ENCODE data around the gene TENM3. TPM values are rescaled to one million over a fixed set of nuclear protein-coding genes. Genes with fewer than 3 reads are reported as not detected.

Gene TENM3
- total RNA-seq, 2 donors from 2014 or later: not detected

DNA sequence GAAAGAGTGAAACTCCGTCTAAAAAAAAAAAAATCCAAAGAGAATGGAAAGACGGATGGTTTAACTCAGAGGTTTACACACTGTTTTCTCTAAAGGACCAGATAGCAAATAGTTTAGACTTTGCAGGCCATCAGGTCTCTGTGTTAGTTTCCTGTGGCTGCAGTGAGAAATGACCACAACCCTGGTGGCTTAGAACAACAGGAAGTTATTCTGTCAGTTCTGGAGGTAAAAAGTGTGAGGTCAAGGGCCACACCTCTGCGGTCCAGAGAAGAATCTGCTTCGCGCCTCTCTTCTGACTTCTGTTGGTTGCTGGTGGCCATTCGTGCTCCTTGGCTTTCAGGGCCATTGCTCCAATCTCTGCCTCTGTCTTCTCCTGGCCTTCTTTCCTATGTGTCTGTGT is 76.9 kb downstream of the TENM3 start:
- Mint-ChIP-seq H3K27ac (no peak overlapping the region), H3K4me3 (no peak overlapping the region), H3K4me1 (no peaks in the 10 kb centered on the region), H3K36me3 (ENCODE audit: low read depth) (no peaks in the 10 kb centered on the region), H3K27me3 (no peaks in the 10 kb centered on the region)
- ATAC-seq (no peak), DNase-seq (no peak)
- no peaks in the 10 kb centered on the region for H3K9me3 ChIP-seq (ENCODE audit: control insufficient read depth, low read length, poor library complexity, severe bottlenecking)

DNA sequence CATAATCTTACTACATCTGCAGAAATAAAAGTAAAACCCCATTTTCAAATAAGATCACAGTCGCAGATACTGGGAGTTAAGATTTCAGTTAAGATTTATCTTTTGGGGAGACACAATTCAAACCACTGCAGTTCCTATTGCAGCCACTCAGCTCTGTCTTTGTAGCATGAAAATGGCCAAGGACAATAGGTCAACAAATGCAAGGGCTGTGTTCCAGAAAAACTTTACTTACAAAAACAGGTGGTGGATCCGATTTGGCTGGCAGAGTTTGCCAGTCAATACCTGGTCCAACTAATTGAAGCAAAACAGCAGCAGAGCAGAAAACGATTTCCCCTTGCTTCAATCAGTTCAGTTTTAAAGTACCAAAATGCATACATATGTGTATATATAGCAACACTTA is 77.4 kb downstream of the TENM3 start:
- no peaks in the 10 kb centered on the region for H3K9me3 ChIP-seq (ENCODE audit: control insufficient read depth, low read length, poor library complexity, severe bottlenecking)
- Mint-ChIP-seq H3K4me3 (no peak overlapping the region), H3K4me1 (no peaks in the 10 kb centered on the region), H3K27me3 (no peaks in the 10 kb centered on the region), H3K36me3 (ENCODE audit: low read depth) (no peaks in the 10 kb centered on the region), H3K27ac (no peak overlapping the region)
- DNase-seq (no peak), ATAC-seq (no peak)

- H3K4me1 Mint-ChIP-seq: no peaks in the 10 kb centered on the region
- peaks cover 6% of the 10 kb centered on the region for H3K27me3 Mint-ChIP-seq
- ATAC-seq (no peak), DNase-seq (no peak)
- no peaks in the 10 kb centered on the region for H3K36me3 Mint-ChIP-seq (ENCODE audit: low read depth)
- no peak overlapping the region for H3K4me3 Mint-ChIP-seq
- H3K9me3 ChIP-seq (ENCODE audit: control insufficient read depth, low read length, poor library complexity, severe bottlenecking): no peaks in the 10 kb centered on the region
- no peak overlapping the region for H3K27ac Mint-ChIP-seq
Measured at GRCh38 chr4:182324282-182324681, 81.1 kb downstream of the TENM3 start.

DNA sequence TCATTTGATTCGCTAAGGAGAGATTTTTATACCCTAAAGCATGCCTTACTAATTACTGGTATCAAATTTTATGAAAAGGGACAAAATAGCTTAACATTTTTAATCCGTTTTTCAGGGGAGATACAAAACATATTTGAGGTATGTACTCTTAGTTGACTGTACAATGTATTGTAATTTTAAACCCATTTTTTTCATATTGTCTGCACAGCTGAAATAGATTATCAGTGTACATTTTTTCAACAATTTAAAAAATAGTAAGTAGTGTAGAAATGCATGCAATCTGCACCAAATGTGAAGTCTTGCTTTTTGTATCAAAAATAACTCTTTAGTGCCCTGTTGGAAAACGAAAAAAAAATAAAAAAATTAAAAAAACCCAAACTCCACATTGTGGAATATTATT is 82.2 kb downstream of the TENM3 start:
- DNase-seq (no peak), ATAC-seq (no peak)
- H3K36me3 Mint-ChIP-seq (ENCODE audit: low read depth): no peaks in the 10 kb centered on the region
- H3K4me3 Mint-ChIP-seq: no peak overlapping the region
- H3K27me3 Mint-ChIP-seq: peaks cover 6% of the 10 kb centered on the region
- no peaks in the 10 kb centered on the region for H3K4me1 Mint-ChIP-seq
- H3K9me3 ChIP-seq (ENCODE audit: control insufficient read depth, low read length, poor library complexity, severe bottlenecking): no peaks in the 10 kb centered on the region
- no peak overlapping the region for H3K27ac Mint-ChIP-seq

DNA sequence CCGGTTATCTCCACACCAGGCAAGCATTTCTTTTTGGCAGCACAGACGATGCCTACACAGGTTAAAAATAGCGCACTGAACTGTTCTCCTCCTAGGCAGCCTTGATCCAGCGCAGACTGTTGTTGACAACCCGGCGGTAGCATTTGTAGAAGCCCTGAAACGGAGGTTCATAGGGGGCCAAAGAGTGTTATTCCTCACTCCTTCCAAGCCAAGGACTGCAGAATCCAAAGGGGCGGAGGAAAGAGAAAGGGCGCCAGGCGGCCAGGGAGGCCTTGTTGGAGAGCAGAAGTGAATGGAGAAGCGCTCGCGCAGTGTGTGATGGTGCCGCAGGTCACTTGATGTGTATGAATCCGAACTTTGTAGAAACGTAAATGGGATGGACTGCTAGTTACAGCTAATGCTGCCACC is 82.7 kb downstream of the TENM3 start:
- Mint-ChIP-seq H3K36me3 (ENCODE audit: low read depth) (no peaks in the 10 kb centered on the region), H3K4me3 (no peak overlapping the region), H3K27ac (no peak overlapping the region), H3K4me1 (no peaks in the 10 kb centered on the region), H3K27me3 (peaks cover 6% of the 10 kb centered on the region)
- H3K9me3 ChIP-seq (ENCODE audit: control insufficient read depth, low read length, poor library complexity, severe bottlenecking): no peaks in the 10 kb centered on the region
- ATAC-seq (no peak), DNase-seq (no peak)

DNA sequence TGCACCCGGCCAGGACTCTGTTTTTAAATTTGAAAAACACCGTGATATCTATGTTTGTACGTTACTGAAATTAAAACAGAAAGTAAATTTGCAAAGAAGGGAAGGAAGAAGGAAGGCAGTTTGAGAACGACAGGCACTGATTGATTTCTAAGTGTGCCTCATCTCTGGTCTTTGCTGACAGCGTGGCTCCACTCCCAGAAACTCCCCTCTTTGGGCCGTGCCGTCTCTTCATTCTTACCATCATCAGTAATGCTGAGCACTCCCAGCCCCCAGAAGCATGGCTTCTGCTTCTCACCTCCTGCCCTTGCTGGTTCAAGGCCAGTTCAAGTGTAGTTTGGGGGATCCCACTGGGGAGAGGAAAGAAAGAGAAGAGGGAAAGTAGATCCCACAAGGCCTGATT is 85.3 kb downstream of the TENM3 start:
- H3K27ac Mint-ChIP-seq: no peak overlapping the region

GRCh38 chr4:182337366-182337765 is 94.2 kb downstream of the TENM3 start:
- H3K27me3 Mint-ChIP-seq: no peaks in the 10 kb centered on the region
- no peak overlapping the region for H3K4me3 Mint-ChIP-seq
- no peak overlapping the region for H3K27ac Mint-ChIP-seq
- DNase-seq (no peak), ATAC-seq (no peak)
- no peaks in the 10 kb centered on the region for H3K9me3 ChIP-seq (ENCODE audit: control insufficient read depth, low read length, poor library complexity, severe bottlenecking)
- H3K36me3 Mint-ChIP-seq (ENCODE audit: low read depth): no peaks in the 10 kb centered on the region
- no peaks in the 10 kb centered on the region for H3K4me1 Mint-ChIP-seq

More for the DNA sequence above, 85.3 kb downstream of the TENM3 start:
- ATAC-seq: no peak
- no peak for DNase-seq
- Mint-ChIP-seq H3K36me3 (ENCODE audit: low read depth) (no peaks in the 10 kb centered on the region), H3K4me3 (no peak overlapping the region), H3K27me3 (peaks cover 6% of the 10 kb centered on the region), H3K4me1 (no peaks in the 10 kb centered on the region)
- H3K9me3 ChIP-seq (ENCODE audit: control insufficient read depth, low read length, poor library complexity, severe bottlenecking): no peaks in the 10 kb centered on the region

DNA sequence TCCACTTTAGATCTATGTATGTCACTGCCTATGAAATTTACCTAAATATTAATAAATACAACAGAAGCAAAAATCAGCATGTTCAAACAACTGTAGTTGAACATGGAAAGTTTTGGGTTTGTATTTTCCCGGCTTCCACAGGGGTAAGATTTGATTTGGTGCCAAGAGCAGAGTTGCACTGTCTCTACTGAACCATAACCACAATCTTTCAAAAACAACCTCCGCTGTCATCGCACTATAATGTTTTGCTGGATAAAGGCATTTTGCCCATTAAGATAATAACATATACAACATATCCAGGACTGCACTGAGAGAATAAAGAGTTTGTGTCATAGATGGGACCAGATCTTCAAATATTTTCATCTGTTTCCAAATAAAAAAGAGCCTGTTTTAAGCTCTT is 94.9 kb downstream of the TENM3 start:
- DNase-seq (no peak), ATAC-seq (no peak)
- H3K9me3 ChIP-seq (ENCODE audit: control insufficient read depth, low read length, poor library complexity, severe bottlenecking): no peaks in the 10 kb centered on the region
- Mint-ChIP-seq H3K27me3 (peaks cover 2% of the 10 kb centered on the region), H3K36me3 (ENCODE audit: low read depth) (no peaks in the 10 kb centered on the region), H3K4me1 (no peaks in the 10 kb centered on the region), H3K4me3 (no peak overlapping the region), H3K27ac (no peak overlapping the region)

GRCh38 chr4:182338746-182339145 is 95.5 kb downstream of the TENM3 start:
- DNase-seq (no peak), ATAC-seq (no peak)
- Mint-ChIP-seq H3K36me3 (ENCODE audit: low read depth) (no peaks in the 10 kb centered on the region), H3K4me1 (no peaks in the 10 kb centered on the region), H3K4me3 (no peak overlapping the region), H3K27ac (no peak overlapping the region), H3K27me3 (peaks cover 6% of the 10 kb centered on the region)
- no peaks in the 10 kb centered on the region for H3K9me3 ChIP-seq (ENCODE audit: control insufficient read depth, low read length, poor library complexity, severe bottlenecking)

DNA sequence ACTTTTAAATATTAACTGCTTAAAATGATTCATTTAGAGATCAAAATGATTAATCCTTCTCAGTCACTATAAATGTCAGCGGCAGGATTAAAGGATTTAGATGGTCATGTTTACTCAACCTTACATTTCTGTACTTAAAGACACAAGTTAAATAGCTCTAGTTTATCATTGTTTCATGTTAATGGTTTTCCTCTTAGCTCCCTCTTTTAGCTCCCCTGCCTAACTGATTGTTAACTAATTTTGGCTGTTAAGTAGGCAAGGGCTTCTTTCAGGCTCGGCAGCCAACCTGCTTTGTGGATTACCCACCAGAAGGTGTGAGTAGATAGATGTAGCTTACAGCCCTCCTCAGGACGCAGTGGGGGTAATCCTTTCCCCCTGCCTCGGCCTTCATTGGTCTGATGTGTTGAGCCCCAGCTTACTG is 96.0 kb downstream of the TENM3 start:
- Mint-ChIP-seq H3K4me1 (no peaks in the 10 kb centered on the region), H3K27me3 (peaks cover 6% of the 10 kb centered on the region), H3K36me3 (ENCODE audit: low read depth) (no peaks in the 10 kb centered on the region), H3K27ac (no peak overlapping the region), H3K4me3 (no peak overlapping the region)
- no peak for ATAC-seq
- no peaks in the 10 kb centered on the region for H3K9me3 ChIP-seq (ENCODE audit: control insufficient read depth, low read length, poor library complexity, severe bottlenecking)
- no peak for DNase-seq

DNA sequence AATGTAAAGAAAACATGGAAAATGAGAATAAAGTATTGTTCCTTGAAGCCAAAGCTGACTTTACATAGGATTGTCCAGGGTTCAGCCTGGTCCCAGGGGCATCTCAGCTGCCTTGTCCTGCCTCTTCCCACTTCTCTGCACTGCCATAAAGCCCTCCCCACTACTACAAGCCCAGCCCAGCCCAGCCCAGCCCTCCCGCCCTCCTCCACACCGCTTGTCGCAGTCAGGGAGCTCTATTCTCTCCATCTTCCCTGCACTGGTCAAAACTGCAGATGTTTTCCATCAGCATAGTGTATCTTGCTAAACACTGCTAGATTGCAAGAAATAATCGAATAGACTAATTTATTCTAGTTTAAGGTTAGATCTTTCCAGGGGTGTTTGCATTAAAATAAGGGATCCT is 100.3 kb downstream of the TENM3 start:
- Mint-ChIP-seq H3K27me3 (peaks cover 12% of the 10 kb centered on the region), H3K36me3 (ENCODE audit: low read depth) (no peaks in the 10 kb centered on the region), H3K27ac (no peak overlapping the region), H3K4me1 (no peaks in the 10 kb centered on the region), H3K4me3 (no peak overlapping the region)
- DNase-seq (no peak), ATAC-seq (no peak)
- H3K9me3 ChIP-seq (ENCODE audit: control insufficient read depth, low read length, poor library complexity, severe bottlenecking): no peaks in the 10 kb centered on the region

DNA sequence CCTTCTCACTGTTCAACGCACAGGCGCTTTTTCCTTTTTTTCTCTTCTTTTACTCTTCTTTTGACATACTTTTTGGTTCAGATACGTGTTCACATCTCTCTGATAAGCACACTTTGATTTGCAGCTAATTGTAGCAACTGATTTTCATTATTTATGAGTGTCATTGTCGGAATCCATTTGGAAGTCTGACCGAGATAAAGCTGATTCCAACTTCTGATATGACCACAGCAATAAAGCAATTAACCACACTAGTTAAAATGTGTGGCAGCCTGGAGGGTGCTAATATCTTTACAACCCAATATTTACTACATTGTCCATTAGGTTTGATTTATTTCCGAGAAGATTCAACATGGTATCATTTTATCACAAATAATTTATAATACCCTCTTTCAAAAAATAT is 101.8 kb downstream of the TENM3 start:
- H3K27me3 Mint-ChIP-seq: peaks cover 12% of the 10 kb centered on the region
- H3K4me3 Mint-ChIP-seq: no peak overlapping the region
- no peaks in the 10 kb centered on the region for H3K36me3 Mint-ChIP-seq (ENCODE audit: low read depth)
- H3K27ac Mint-ChIP-seq: no peak overlapping the region
- no peaks in the 10 kb centered on the region for H3K4me1 Mint-ChIP-seq
- ATAC-seq (no peak), DNase-seq (no peak)
- H3K9me3 ChIP-seq (ENCODE audit: control insufficient read depth, low read length, poor library complexity, severe bottlenecking): no peaks in the 10 kb centered on the region

DNA sequence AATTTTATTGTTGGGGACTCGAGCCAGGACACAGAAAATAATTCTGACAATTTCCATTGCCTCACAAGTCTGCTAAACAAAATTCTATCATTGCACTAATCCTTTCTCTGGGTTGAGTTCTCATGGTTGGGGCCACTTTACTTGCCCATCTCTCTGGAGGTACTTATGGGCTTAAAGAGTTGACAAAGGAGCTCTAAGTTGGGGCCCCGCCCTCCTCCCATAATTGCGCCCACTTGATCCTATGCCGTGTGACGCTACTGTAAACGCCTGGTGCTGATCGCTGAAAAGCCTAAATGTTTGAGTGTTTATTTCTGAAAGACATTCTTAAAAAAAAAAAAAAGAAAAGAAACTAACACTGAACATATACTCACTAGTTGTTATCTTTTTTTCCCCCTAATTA is 103.0 kb downstream of the TENM3 start:
- no peak for ATAC-seq
- DNase-seq: no peak
- Mint-ChIP-seq H3K27me3 (peaks cover 12% of the 10 kb centered on the region), H3K4me1 (no peaks in the 10 kb centered on the region), H3K4me3 (no peak overlapping the region), H3K36me3 (ENCODE audit: low read depth) (no peaks in the 10 kb centered on the region), H3K27ac (no peak overlapping the region)
- no peaks in the 10 kb centered on the region for H3K9me3 ChIP-seq (ENCODE audit: control insufficient read depth, low read length, poor library complexity, severe bottlenecking)

DNA sequence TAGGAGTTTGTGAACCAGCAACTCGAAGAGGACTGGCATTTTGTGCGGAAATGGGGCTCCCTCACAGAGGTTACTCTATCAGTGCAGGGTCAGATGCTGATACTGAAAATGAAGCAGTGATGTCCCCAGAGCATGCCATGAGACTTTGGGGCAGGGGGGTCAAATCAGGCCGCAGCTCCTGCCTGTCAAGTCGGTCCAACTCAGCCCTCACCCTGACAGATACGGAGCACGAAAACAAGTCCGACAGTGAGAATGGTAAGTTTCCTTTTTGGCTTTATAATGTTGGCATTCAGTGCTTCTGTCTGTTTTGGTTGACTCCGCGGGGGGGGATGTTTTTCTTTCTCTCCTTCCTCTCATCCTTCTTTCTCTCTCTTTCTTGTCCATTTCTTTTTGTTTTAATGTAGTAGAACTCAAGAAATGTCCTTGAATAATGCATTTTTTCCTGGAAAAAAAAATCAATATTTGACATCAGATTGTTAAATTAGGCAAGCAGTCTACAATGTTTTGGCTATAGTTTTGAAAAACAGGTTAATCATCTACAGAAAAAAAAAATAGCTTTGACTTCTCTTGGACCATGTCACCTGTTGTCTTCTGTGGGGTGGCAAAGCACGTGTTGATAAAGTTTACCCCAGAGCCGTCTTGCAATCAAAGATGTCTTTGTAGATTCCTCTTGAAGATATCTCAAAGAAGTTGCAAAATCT is 103.6 kb downstream of the TENM3 start:
- no peaks in the 10 kb centered on the region for H3K36me3 Mint-ChIP-seq (ENCODE audit: low read depth)
- no peak overlapping the region for H3K4me3 Mint-ChIP-seq
- DNase-seq (no peak), ATAC-seq (no peak)
- H3K4me1 Mint-ChIP-seq: no peaks in the 10 kb centered on the region
- H3K9me3 ChIP-seq (ENCODE audit: control insufficient read depth, low read length, poor library complexity, severe bottlenecking): no peaks in the 10 kb centered on the region
- no peak overlapping the region for H3K27ac Mint-ChIP-seq
- peaks cover 12% of the 10 kb centered on the region for H3K27me3 Mint-ChIP-seq

Measured in T-helper 17 cell (primary cell).